Stimulated activated CD8-positive, alpha-beta memory T cell treated with anti-CD3 and anti-CD28 coated beads, Interleukin-15, amount 100 ng/mL, for 1 hour (primary cell): ENCODE data around the gene ADAMTSL1.

Experiments used
- DNase-seq: peaks from one replicate; pipeline ENCODE4 v3.0.0-alpha.2; 2020; ENCODE audit warnings: low read depth

The ADAMTSL1 gene

GRCh38 chr9:18662320-18662719, 188.4 kb downstream of the ADAMTSL1 start:
- no peak for DNase-seq

GRCh38 chr9:18665947-18666346, 192.0 kb downstream of the ADAMTSL1 start:
- no peak for DNase-seq

GRCh38 chr9:18666348-18666747, 192.4 kb downstream of the ADAMTSL1 start:
- DNase-seq = no peak

- DNase-seq = no peak
Observed at GRCh38 chr9:18666986-18667772, 193.2 kb downstream of the ADAMTSL1 start.

- no peak for DNase-seq
Observed at GRCh38 chr9:18668944-18669343, 195.0 kb downstream of the ADAMTSL1 start.

- DNase-seq = no peak
Observed at GRCh38 chr9:18672706-18673105, 198.8 kb downstream of the ADAMTSL1 start.

GRCh38 chr9:18673179-18673578, 199.2 kb downstream of the ADAMTSL1 start:
- no peak for DNase-seq

- DNase-seq = no peak
Observed at GRCh38 chr9:18675332-18675731, 201.4 kb downstream of the ADAMTSL1 start.

GRCh38 chr9:18675973-18676372, 202.0 kb downstream of the ADAMTSL1 start:
- DNase-seq = no peak

- no peak for DNase-seq
Observed at GRCh38 chr9:18676525-18676924, 202.6 kb downstream of the ADAMTSL1 start.

- DNase-seq = no peak
Observed at GRCh38 chr9:18678821-18679590, 205.1 kb downstream of the ADAMTSL1 start.

- no peak for DNase-seq
Observed at GRCh38 chr9:18682907-18683306, 209.0 kb downstream of the ADAMTSL1 start.

GRCh38 chr9:18683312-18683711, 209.4 kb downstream of the ADAMTSL1 start:
- no peak for DNase-seq

GRCh38 chr9:18683851-18684250, 209.9 kb downstream of the ADAMTSL1 start:
- DNase-seq = no peak

- no peak for DNase-seq
Observed at GRCh38 chr9:18684593-18685317, 210.8 kb downstream of the ADAMTSL1 start.

GRCh38 chr9:18688581-18689565, 214.9 kb downstream of the ADAMTSL1 start:
- no peak for DNase-seq

- no peak for DNase-seq
Observed at GRCh38 chr9:18689921-18690320, 216.0 kb downstream of the ADAMTSL1 start.

GRCh38 chr9:18692268-18692667, 218.3 kb downstream of the ADAMTSL1 start:
- DNase-seq = no peak

- no peak for DNase-seq
Observed at GRCh38 chr9:18692962-18693361, 219.0 kb downstream of the ADAMTSL1 start.

- DNase-seq = no peak
Observed at GRCh38 chr9:18694959-18695668, 221.2 kb downstream of the ADAMTSL1 start.

- no peak for DNase-seq
Observed at GRCh38 chr9:18698992-18699391, 225.0 kb downstream of the ADAMTSL1 start.
